Right lobe of liver (tissue), 4 donors: ENCODE data around the gene NCOA1.

Source experiments
- POLR2A ChIP-seq: fragments of 450-650 bp; IDR thresholded peaks from one replicate; pipeline ENCODE4 v1.6.1; 2017; ENCODE audit warnings: antibody characterized with exemption, mild to moderate bottlenecking
- TF ChIP-seq, protein P1 (sequence below), 4 donors: fragments of 200-600 bp in 3 of 4; fragments of 450-650 bp in 1 of 4; IDR thresholded peaks; one replicate each; pipeline versions ENCODE4 v1.5.1 to v1.8.0; 2016 to 2022; ENCODE audit warnings: antibody characterized with exemption in 4 of 4, mild to moderate bottlenecking in 2 of 4
- donor health status: DM: no; HTN: no; CAD: no.
- donor health status: DM: no; HTN: no; CAD: no.
- donor health status: DM: no; HTN: yes; CAD: no.

DNA sequence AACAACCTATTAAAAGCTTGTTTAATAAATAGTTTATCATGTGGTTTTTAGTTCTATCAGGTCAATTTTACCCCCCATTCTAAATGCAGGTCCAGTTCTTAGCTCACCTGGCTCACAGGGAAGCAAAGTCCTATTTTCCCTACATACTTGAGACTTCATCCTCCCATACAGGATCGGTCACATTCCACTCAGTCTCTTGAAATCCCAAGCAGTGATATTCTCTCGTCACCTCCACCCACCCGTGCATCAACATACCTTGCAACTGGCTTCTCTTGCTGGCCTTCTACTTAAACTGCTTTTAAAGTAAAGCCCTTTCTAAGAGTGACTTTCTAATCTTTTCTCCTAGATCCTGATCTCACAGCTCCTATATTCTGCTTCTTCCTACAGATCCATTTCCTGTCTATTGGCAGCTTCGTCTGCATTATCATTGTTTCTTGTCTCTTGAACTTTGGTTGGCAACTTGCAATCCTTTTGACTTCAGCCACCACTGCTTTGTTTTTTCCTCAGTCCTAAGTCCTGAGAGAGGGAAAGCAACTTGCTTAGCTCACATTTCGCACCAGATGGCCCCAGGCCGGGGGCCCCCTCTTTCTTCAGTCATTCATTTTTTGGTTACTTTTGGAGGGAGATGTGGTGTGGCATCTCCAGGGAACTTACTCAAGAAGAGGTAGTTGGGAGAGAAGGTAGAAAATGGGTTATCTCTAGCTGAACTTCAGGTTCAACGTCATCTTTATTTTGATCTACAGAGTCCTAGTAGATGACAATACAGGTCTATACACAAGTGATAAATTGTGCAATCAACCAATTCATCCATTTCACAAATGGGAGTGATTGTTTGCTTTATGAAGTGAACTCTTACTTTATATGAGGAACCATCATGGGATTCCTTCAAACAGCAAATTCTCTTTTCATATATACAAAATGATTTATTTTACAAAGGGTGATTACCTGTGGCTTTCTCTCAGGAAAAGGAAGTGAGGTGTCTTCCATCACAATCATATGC lies 23.9 kb upstream of the NCOA1 start:
- TF ChIP-seq, protein P1, sequence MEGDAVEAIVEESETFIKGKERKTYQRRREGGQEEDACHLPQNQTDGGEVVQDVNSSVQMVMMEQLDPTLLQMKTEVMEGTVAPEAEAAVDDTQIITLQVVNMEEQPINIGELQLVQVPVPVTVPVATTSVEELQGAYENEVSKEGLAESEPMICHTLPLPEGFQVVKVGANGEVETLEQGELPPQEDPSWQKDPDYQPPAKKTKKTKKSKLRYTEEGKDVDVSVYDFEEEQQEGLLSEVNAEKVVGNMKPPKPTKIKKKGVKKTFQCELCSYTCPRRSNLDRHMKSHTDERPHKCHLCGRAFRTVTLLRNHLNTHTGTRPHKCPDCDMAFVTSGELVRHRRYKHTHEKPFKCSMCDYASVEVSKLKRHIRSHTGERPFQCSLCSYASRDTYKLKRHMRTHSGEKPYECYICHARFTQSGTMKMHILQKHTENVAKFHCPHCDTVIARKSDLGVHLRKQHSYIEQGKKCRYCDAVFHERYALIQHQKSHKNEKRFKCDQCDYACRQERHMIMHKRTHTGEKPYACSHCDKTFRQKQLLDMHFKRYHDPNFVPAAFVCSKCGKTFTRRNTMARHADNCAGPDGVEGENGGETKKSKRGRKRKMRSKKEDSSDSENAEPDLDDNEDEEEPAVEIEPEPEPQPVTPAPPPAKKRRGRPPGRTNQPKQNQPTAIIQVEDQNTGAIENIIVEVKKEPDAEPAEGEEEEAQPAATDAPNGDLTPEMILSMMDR (IDR thresholded peaks at IDR 0.05), result no peak
- TF ChIP-seq POLR2A, result no peak
